ENCODE results near the gene LALBA.
"Not testable (repeated sequence)": the region's sequence is repeated elsewhere in the genome, so short reads cannot be mapped to it uniquely, and the experiment has no call there.

Gene LALBA

GRCh38 chr12:48536602-48537001 is 33.2 kb downstream of the LALBA start:
- no peak for DNase-seq
- intact Hi-C loops (cut with DNase I), result no loop called here

DNA sequence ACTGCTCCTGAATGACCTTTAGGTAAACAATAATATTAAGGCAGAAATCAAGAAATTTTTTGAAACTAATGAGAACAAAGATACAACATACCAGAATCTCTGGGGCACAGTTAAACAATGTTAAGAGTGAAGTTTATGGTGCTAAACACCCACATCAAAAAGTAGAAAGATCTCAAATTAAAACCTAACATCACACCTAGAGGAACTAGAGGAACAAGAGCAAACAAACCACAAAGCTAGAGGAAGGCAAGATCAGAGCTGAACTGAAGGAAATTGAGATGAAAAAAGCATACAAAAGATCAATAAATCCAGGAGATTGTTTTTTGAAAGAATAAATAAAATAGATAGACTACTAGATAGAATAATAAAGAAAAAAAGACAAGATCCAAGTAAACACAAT is 37.2 kb downstream of the LALBA start:
- intact Hi-C loops (cut with DNase I), result no loop called here
- no peak for DNase-seq

DNA sequence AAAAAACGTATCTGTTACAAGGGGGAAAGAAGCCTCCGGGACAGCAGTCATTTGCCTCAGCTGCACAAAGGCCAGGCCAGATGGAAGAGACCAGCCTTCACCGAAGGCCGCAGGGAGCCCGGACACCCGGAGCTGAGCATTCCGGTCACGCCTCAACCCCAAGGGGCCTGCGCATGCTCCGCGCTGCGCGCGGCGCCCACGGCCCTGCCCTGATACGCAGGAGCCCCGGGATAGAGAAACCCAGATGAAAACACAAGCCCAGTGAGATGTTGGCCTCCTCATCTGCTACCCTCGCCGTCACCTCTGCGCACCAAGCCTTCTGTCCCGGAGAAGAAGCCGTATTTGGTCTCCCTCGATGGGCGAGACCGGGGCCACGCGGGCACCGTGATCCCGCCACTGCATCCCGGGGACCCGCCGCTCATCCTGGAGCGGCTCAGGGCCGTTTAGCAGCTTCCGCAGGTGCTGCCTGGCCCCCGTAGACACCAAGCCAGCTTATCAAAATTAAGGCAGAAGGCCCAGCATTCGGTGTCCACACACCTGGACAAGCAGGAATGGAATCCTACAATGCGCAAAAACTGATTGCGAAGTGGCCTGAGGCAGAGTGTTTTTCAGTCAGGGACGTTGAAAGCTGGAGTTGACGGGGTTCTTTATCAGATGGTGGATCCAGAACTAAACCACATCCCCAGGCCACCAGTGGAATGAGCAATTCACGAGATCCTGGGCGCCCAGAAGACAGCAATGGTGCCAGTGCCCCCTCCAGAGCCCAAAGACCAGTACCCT is 41.8 kb downstream of the LALBA start:
- DNase-seq, result peak in 2 of 10 donors; percentile 34 to 80
- intact Hi-C loops (cut with DNase I), result no loop called here

DNA sequence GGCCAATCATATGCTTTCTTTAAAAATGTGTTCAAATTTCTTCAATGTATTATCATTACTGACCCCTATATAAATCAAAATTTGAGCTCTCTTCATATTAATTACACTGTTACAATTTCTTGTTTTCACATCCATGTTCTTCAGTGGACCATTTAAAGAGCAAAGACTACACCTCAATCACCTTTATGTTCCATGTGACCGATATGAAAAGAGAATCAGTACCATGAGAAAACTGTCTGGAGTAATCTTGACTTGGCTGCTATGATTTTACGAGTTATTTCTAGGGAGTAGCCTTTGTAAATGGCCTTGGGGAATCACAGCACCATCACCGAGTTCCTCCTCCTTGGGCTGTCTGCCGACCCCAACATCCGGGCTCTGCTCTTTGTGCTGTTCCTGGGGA is 44.5 kb downstream of the LALBA start, which contains the start of gene OR8S1:
OR8S1 (plus strand) TSS at position 301 of the 400 bp plus-strand sequence; CDS start at position 301, 0 bp downstream.
- intact Hi-C loops (cut with DNase I), result no loop called here
- no peak for DNase-seq

- DNase-seq; intact Hi-C loops (cut with DNase I): not testable (repeated sequence)
Observed at GRCh38 chr12:48520381-48520780, 49.5 kb downstream of the LALBA start.

All from posterior cingulate gyrus (tissue), 11 donors.